B cell (primary cell): ENCODE results near the gene PDE4DIP. TPM values are rescaled to one million over a fixed set of nuclear protein-coding genes. Genes with fewer than 3 reads are reported as not detected.
A peak's percentile ranks its signal among the peaks of the same experiment; 100 is the strongest.
"Not testable (repeated sequence)": the region's sequence is repeated elsewhere in the genome, so short reads cannot be mapped to it uniquely, and the experiment has no call there.

Source experiments
- ATAC-seq: fragments of 200-7000 bp; cut with Tn5 transposase; one replicate; pipeline ENCODE4 v1.10.0; 2021; ENCODE audit warnings: low read depth, mild to moderate bottlenecking, moderate number of reproducible peaks, moderate library complexity
- CTCF ChIA-PET: fragments of 350-600 bp; sonication (Branson Sonifier 250); formaldehyde crosslinking; loops from one replicate; lab custom pipeline; 2021; ENCODE audit warnings: antibody characterized with exemption, inconsistent platforms; lab: Charles Lee
- POLR2A ChIA-PET: fragments of 350-600 bp; sonication (Branson Sonifier 250); formaldehyde crosslinking; loops from one replicate; lab custom pipeline; 2021; ENCODE audit warnings: antibody characterized with exemption; lab: Charles Lee
- DNase-seq: peaks from one replicate; pipeline ENCODE4 v3.0.0; 2013
- H2AFZ ChIP-seq: 2 replicates; pipeline ENCODE4 v1.6.1; 2012; ENCODE audit warnings: mild to moderate bottlenecking, low read depth, low read length; ENCODE audit not compliant: insufficient read depth, poor library complexity, severe bottlenecking
- H3K27ac ChIP-seq, 2 donors: 1 replicate in 1 of 2; 2 replicates in 1 of 2; pipeline ENCODE4 v1.5.1; 2012 to 2013; ENCODE audit warnings: low read length in 2 of 2, mild to moderate bottlenecking in 2 of 2, moderate library complexity in 1 of 2
- H3K27me3 ChIP-seq, 4 experiments: fragments of 200-600 bp in 1 of 4; sonication (generic) in 1 of 4; replicated peaks in 1 of 4; 1 replicate in 2 of 4; 2 replicates in 2 of 4; pipeline versions ENCODE4 v1.6.1 to v1.7.0; 2013 to 2016; ENCODE audit warnings: low read length in 3 of 4, mild to moderate bottlenecking in 2 of 4, mixed read lengths in 1 of 4, moderate library complexity in 1 of 4; ENCODE audit not compliant: insufficient read depth in 4 of 4, control insufficient read depth in 3 of 4; ENCODE audit errors: control extremely low read depth in 1 of 4
- H3K36me3 ChIP-seq, 2 experiments: replicated peaks in 1 of 2; 1 replicate in 1 of 2; 2 replicates in 1 of 2; pipeline versions ENCODE4 v1.6.1 to v1.7.1; 2013; ENCODE audit warnings: low read length in 1 of 2; ENCODE audit not compliant: insufficient read depth in 2 of 2, control insufficient read depth in 1 of 2; ENCODE audit errors: control extremely low read depth in 1 of 2, extremely low read depth in 1 of 2
- H3K4me1 ChIP-seq, 2 donors: fragments of 200-600 bp in 1 of 2; sonication (generic) in 1 of 2; 1 replicate in 1 of 2; 2 replicates in 1 of 2; pipeline versions ENCODE4 v1.5.1 to v1.6.1; 2013 to 2017; ENCODE audit warnings: low read length in 2 of 2; ENCODE audit not compliant: control insufficient read depth in 2 of 2, insufficient read depth in 2 of 2
- H3K4me2 ChIP-seq: replicated peaks from 2 replicates; pipeline ENCODE3; 2012; ENCODE audit warnings: mild to moderate bottlenecking, low read depth, low read length; ENCODE audit not compliant: poor library complexity, severe bottlenecking
- H3K4me3 ChIP-seq, 5 experiments: fragments of 200-600 bp in 1 of 5; sonication (generic) in 1 of 5; 1 replicate in 3 of 5; 2 replicates in 2 of 5; pipeline versions ENCODE4 v1.5.1 to v1.7.0; 2011 to 2016; ENCODE audit warnings: low read length in 4 of 5, mild to moderate bottlenecking in 4 of 5, low read depth in 2 of 5, control low read depth in 1 of 5, moderate library complexity in 1 of 5; ENCODE audit not compliant: insufficient read depth in 1 of 5; ENCODE audit errors: control extremely low read depth in 1 of 5, extremely low read depth in 1 of 5
- H3K79me2 ChIP-seq: fragments of 200-600 bp; sonication (generic); one replicate; pipeline ENCODE4 v1.6.0; 2016; ENCODE audit warnings: low read length; ENCODE audit not compliant: control insufficient read depth, insufficient read depth
- H3K9ac ChIP-seq: fragments of 200-600 bp; sonication (generic); 2 replicates; pipeline ENCODE4 v1.6.1; 2017; ENCODE audit warnings: mild to moderate bottlenecking, low read length, moderate library complexity
- H3K9me3 ChIP-seq, 3 donors: one replicate each; pipeline versions ENCODE4 v1.6.1 to v1.7.1; 2013; ENCODE audit warnings: low read length in 2 of 3; ENCODE audit not compliant: control insufficient read depth in 2 of 3, insufficient read depth in 1 of 3; ENCODE audit errors: control extremely low read depth in 1 of 3
- H4K20me1 ChIP-seq: 2 replicates; pipeline ENCODE4 v1.6.0; 2012; ENCODE audit warnings: mild to moderate bottlenecking, low read length; ENCODE audit not compliant: insufficient read depth, control insufficient read depth, poor library complexity, severe bottlenecking
- H3K27ac Mint-ChIP-seq: one replicate; pipeline ENCODE4 v1.8.0; 2021; ENCODE audit warnings: mixed read lengths
- H3K27me3 Mint-ChIP-seq: one replicate; pipeline ENCODE4 v1.8.0; 2021; ENCODE audit warnings: mixed read lengths
- H3K4me1 Mint-ChIP-seq: one replicate; pipeline ENCODE4 v1.8.0; 2021; ENCODE audit warnings: mixed read lengths
- H3K4me3 Mint-ChIP-seq: one replicate; pipeline ENCODE4 v1.8.0; 2021; ENCODE audit warnings: mixed read lengths
- H3K9me3 Mint-ChIP-seq: one replicate; pipeline ENCODE4 v1.8.0; 2022; ENCODE audit warnings: mixed read lengths; ENCODE audit not compliant: insufficient read depth
- WGBS: methylation state at CpG from one replicate; pipeline ENCODE4 v1.1.5; 2013; ENCODE audit warnings: missing lambda C conversion rate; ENCODE audit not compliant: insufficient coverage; 5-methylcytosine and 5-hydroxymethylcytosine counted together
- intact Hi-C: fragments of 100-400 bp; cut with micrococcal nuclease; formaldehyde crosslinking; loops from one replicate; pipeline ENCODE4 v1.10.0; 2022
- polyA plus RNA-seq: library from polyadenylated mRNA; depleted of rRNA; stranded (reverse); fragments of >200 nt; gene quantifications from 2 replicates; pipeline ENCODE4 v1.2.3, GENCODE V29; 2012
- total RNA-seq, 2 donors: library from RNA; stranded (reverse); fragments of 120-200 nt in 1 of 2; gene quantifications; 1 replicate in 1 of 2; 2 replicates in 1 of 2; pipeline versions ENCODE4 v1.2.3 to v1.2.4, GENCODE V29; 2013 to 2022

PDE4DIP gene
- total and polyA plus RNA-seq, 2 donors (not counting 1 experiment from before 2014, with no cell fraction given): 18.4 to 63.9 TPM

- H3K4me2 ChIP-seq, H2AFZ ChIP-seq, H3K27ac ChIP-seq, H3K4me3 Mint-ChIP-seq, H3K4me1 Mint-ChIP-seq, H4K20me1 ChIP-seq, H3K4me3 ChIP-seq, intact Hi-C loops, H3K4me1 ChIP-seq, H3K9me3 ChIP-seq, H3K27me3 Mint-ChIP-seq, H3K27ac Mint-ChIP-seq, H3K36me3 ChIP-seq, CTCF ChIA-PET, H3K9me3 Mint-ChIP-seq, DNase-seq, H3K27me3 ChIP-seq, H3K79me2 ChIP-seq, H3K9ac ChIP-seq, ATAC-seq, POLR2A ChIA-PET: not testable (repeated sequence)
- WGBS: no CpG with 5 or more reads among the region's 3 CpGs
Observed at GRCh38 chr1:148942906-148943305, 98.7 kb downstream of the PDE4DIP start.

GRCh38 chr1:148945130-148945529 lies 100.9 kb downstream of the PDE4DIP start:
- H2AFZ ChIP-seq, H3K36me3 ChIP-seq, H3K4me2 ChIP-seq, H3K27ac ChIP-seq, H3K4me3 ChIP-seq, H3K9me3 ChIP-seq, H4K20me1 ChIP-seq, ATAC-seq, H3K4me1 ChIP-seq, DNase-seq, H3K9me3 Mint-ChIP-seq, H3K79me2 ChIP-seq, intact Hi-C loops, CTCF ChIA-PET, H3K4me1 Mint-ChIP-seq, H3K27me3 ChIP-seq, H3K27ac Mint-ChIP-seq, H3K9ac ChIP-seq, H3K4me3 Mint-ChIP-seq, H3K27me3 Mint-ChIP-seq, POLR2A ChIA-PET: not testable (repeated sequence)
- no CpG with 5 or more reads among the region's 1 CpG for WGBS

GRCh38 chr1:148948768-148949167 lies 104.5 kb downstream of the PDE4DIP start:
- peak overlapping the region; percentile 2 for H3K4me3 Mint-ChIP-seq
- peak; percentile 15 for DNase-seq
- H3K4me1 Mint-ChIP-seq: peaks cover 13% of the 10 kb centered on the region
- POLR2A ChIA-PET, H3K27me3 Mint-ChIP-seq, H3K9me3 Mint-ChIP-seq, H3K4me3 ChIP-seq, H3K4me2 ChIP-seq, H3K9ac ChIP-seq, H3K27ac Mint-ChIP-seq, H3K4me1 ChIP-seq, CTCF ChIA-PET, H3K36me3 ChIP-seq, ATAC-seq, H3K79me2 ChIP-seq, H4K20me1 ChIP-seq, H3K9me3 ChIP-seq, H3K27me3 ChIP-seq, intact Hi-C loops, H3K27ac ChIP-seq, H2AFZ ChIP-seq: not testable (repeated sequence)
- no CpG with 5 or more reads among the region's 4 CpGs for WGBS

- H3K27ac Mint-ChIP-seq: peak overlapping the region; percentile 93
- H3K4me1 ChIP-seq, CTCF ChIA-PET, H3K9me3 ChIP-seq, H3K36me3 ChIP-seq, H4K20me1 ChIP-seq, H3K9me3 Mint-ChIP-seq, H3K79me2 ChIP-seq, H3K27me3 Mint-ChIP-seq, H3K27ac ChIP-seq, POLR2A ChIA-PET, H3K27me3 ChIP-seq, intact Hi-C loops: not testable (repeated sequence)
- DNase-seq (peak; percentile 79), ATAC-seq (peak; percentile 77)
- WGBS: 3% methylated on average over 13 of the region's 44 CpGs
- H2AFZ ChIP-seq: peak overlapping the region; percentile 78
- H3K4me3 ChIP-seq: peak overlapping the region in 4 of 5 experiments; percentile 51 to 62 (median 59)
- peak overlapping the region; percentile 55 for H3K4me2 ChIP-seq
- H3K4me3 Mint-ChIP-seq: peak overlapping the region; percentile 86
- peak overlapping the region; percentile 65 for H3K9ac ChIP-seq
- peaks cover 17% of the 10 kb centered on the region for H3K4me1 Mint-ChIP-seq
Observed at GRCh38 chr1:148951336-148952227, 107.4 kb downstream of the PDE4DIP start.
